ENCODE results near the gene FYB2. TPM values are rescaled to one million over a fixed set of nuclear protein-coding genes. Genes with fewer than 3 reads are reported as not detected.

The FYB2 gene
- total RNA-seq, 1 donor from 2014 or later, result not detected

DNA sequence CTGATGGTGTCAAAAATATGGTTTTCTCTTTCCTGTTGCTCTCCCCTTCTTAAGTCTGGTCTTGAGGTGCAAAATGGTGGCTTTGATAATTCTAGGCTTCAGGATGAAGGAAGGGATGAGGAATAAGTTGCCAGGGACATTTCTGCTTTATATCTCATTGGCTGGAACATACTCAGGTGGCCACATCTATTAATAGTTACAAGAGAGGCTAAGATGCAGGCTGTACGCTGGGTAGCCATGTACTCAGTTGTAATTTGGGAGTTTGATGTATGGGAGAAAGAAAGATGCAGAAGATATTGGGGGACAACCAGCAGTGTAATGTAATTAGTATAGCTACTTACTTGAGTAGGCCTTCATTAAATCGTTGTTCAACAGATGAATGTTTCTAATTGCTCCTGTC is 148.9 kb downstream of the FYB2 start:
- H3K9me3 Mint-ChIP-seq (ENCODE audit: unreplicated experiment), result no peaks in the 10 kb centered on the region
- TF ChIP-seq, protein P1, sequence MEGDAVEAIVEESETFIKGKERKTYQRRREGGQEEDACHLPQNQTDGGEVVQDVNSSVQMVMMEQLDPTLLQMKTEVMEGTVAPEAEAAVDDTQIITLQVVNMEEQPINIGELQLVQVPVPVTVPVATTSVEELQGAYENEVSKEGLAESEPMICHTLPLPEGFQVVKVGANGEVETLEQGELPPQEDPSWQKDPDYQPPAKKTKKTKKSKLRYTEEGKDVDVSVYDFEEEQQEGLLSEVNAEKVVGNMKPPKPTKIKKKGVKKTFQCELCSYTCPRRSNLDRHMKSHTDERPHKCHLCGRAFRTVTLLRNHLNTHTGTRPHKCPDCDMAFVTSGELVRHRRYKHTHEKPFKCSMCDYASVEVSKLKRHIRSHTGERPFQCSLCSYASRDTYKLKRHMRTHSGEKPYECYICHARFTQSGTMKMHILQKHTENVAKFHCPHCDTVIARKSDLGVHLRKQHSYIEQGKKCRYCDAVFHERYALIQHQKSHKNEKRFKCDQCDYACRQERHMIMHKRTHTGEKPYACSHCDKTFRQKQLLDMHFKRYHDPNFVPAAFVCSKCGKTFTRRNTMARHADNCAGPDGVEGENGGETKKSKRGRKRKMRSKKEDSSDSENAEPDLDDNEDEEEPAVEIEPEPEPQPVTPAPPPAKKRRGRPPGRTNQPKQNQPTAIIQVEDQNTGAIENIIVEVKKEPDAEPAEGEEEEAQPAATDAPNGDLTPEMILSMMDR (IDR thresholded peaks at IDR 0.05), result no peak
- no peak for DNase-seq (ENCODE audit: extremely low spot score, unreplicated experiment)
- no peaks in the 10 kb centered on the region for H3K27me3 Mint-ChIP-seq (ENCODE audit: unreplicated experiment)
- peaks cover 2% of the 10 kb centered on the region for H3K4me1 Mint-ChIP-seq (ENCODE audit: unreplicated experiment)
- H3K36me3 Mint-ChIP-seq (ENCODE audit: unreplicated experiment), result no peaks in the 10 kb centered on the region
- no peak overlapping the region for H3K4me3 Mint-ChIP-seq (ENCODE audit: unreplicated experiment)
- H3K27ac Mint-ChIP-seq (ENCODE audit: unreplicated experiment), result no peak overlapping the region

Other genes with a start within 250 kb of the FYB2 start
- gene PLPP3, start 239.8 kb downstream of the FYB2 start, total RNA-seq, result 157 and 166 TPM in 2 replicates
- 1.8 and 2.0 TPM in 2 replicates for gene PRKAA2, start 174.1 kb downstream of the FYB2 start, total RNA-seq
- not detected in 2 replicates for gene C8A, start 35.4 kb upstream of the FYB2 start, total RNA-seq
- not detected in 2 replicates for gene C8B, start 146.6 kb upstream of the FYB2 start, total RNA-seq